ENCODE results near the gene HIP1R.
"Not testable (repeated sequence)": the region's sequence is repeated elsewhere in the genome, so short reads cannot be mapped to it uniquely, and the experiment has no call there.

The HIP1R gene, protein sequence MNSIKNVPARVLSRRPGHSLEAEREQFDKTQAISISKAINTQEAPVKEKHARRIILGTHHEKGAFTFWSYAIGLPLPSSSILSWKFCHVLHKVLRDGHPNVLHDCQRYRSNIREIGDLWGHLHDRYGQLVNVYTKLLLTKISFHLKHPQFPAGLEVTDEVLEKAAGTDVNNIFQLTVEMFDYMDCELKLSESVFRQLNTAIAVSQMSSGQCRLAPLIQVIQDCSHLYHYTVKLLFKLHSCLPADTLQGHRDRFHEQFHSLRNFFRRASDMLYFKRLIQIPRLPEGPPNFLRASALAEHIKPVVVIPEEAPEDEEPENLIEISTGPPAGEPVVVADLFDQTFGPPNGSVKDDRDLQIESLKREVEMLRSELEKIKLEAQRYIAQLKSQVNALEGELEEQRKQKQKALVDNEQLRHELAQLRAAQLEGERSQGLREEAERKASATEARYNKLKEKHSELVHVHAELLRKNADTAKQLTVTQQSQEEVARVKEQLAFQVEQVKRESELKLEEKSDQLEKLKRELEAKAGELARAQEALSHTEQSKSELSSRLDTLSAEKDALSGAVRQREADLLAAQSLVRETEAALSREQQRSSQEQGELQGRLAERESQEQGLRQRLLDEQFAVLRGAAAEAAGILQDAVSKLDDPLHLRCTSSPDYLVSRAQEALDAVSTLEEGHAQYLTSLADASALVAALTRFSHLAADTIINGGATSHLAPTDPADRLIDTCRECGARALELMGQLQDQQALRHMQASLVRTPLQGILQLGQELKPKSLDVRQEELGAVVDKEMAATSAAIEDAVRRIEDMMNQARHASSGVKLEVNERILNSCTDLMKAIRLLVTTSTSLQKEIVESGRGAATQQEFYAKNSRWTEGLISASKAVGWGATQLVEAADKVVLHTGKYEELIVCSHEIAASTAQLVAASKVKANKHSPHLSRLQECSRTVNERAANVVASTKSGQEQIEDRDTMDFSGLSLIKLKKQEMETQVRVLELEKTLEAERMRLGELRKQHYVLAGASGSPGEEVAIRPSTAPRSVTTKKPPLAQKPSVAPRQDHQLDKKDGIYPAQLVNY

DNA sequence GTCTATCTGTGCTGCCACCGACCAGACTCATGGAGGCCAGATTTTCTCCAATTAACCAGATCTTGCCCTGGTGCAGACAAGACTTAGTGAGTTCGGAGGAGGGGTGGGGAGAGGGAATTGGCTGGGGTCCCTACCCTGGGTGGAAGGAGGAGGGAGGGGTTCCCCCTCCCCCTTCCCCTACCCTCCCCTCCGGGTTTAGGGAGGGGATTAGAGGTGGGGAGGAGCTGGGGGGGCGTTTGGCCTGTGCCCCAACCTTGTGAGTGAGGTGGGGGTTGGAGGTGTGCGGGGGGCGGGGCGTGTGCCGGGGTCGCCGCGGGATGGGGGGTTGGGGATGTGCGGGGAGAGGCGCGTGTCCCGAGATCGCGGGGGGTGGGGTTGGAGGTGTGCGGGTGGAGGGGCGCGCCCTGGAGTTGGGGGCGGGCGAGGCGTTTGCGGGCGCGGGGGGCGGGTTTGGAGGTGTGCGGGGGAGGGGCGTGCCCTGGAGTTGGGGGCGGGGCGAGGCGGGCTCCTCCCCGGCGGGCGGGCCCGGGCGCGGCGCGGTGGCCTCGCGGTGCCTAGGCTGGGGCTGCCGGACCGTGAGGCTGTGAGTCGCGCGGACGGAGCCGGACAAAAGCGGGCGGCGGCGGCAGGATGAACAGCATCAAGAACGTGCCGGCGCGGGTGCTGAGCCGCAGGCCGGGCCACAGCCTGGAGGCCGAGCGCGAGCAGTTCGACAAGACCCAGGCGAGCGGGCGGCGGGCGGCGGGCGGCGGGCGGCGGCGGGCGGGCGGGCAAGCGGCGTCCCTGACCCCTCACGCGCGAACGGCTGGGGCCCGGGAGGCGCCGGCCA lies at the start of gene HIP1R:
Gene HIP1R, plus strand, starts transcription at position 537 of the 829 bp plus-strand sequence. Its CDS starts 94 bp downstream, at position 631.
- no peak for DNase-seq

DNA sequence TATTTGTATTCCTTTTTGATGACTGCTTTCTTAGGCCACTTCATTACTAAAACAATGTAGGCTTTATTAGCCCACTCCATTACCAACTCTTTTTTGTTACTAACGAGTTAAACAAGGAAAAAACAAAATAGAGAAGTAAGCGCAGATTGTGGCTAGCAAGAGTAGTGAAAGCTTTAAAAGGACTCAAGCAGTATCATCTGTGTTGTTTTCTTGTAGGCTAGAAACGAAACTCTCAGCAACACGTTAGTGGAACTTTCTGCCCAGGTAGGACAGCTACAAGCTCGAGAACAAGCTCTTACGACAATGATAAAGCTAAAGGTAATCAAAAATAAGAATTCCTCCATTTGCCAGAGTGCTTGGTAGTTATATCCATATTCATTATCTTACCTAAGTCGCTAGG lies 49.8 kb upstream of the HIP1R start:
- no peak for DNase-seq

DNA sequence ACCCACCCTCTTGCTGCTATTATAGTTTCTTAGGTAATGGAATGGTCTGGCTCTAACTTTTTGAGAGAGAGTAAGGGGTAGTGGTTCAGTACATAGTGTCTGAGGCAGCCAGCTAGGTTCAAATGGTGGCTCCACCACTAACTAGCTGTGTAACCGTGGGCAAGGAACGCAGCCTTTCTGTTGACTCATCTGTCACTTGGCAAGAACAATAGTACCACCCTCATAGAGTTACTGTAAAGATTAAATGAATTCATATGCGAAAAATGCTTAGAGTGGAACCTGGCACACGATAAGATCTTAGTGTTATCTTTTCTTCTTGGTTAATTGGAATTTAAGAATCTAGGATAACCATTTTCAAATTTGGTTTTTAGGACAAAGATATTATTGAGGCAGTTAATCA lies 46.9 kb upstream of the HIP1R start:
- DNase-seq: no peak

DNA sequence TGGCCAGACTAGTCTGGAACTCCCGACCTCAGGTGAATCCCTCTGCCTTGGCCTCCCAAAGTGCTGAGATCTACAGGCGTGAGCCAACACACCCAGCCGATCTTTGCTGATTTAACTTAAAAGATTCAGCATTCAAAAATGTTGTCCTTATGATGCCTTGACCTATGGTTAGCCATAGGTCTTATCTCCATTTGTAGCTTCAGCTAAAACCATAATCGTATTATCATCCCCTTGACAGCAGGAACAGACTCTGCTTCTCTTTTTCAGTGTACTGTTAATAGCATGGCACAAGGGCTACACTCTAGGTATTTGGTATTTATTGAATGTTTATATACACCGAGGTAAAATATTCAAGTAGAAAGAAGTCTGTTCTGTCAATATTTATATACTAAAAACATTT lies 45.6 kb upstream of the HIP1R start:
- DNase-seq: no peak

DNA sequence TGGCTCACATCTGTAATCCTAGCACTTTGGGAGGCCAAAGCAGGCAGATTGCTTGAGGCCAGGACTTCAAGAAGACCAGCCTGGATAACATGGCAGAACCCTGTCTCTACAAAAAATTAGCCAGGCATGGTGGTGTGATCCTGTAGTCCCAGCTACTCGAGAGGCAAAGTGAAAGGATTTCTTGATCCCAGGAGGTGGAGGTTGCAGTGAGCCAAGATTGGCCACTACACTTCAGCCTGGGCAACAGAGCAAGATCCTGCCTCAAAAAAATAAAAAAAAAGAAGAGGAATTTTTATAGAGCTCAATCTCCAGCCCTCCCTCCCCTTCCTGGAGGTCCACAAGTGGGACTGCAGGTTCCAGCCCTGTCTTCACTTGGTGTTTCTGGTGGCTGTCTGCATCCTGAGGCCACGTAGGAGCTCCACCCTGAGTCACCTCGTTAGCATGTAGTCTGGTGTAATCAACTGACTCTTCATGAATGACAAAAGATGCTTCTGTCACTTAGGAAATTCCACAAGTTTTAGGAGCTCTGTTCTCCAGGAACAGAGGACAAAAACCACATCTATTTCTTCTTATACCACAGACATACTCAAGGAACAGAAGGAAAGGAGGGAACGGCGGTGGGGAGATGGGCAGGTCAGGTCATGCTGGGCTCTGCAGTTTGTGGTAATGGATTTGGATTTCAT lies 44.7 kb upstream of the HIP1R start:
- DNase-seq: no peak

DNA sequence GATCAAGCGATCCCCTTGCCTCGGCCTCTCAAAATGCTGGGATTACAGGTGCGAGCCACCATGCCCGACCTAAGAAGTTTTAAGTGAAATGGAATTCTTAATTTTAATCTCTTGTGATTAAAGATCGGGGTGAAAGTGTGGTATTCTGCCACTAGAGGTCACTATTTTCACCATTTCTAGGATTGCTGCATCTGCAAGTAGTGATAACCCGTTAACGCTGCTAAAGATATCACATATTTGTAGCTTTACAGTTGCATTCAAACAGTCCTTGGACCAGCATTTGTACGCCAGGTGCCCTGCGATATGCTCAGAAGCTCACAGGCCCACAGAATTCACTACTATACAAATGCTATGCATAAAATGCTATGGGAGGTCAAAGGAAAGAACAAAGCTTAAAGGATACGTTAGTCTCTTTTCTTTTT lies 41.6 kb upstream of the HIP1R start:
- DNase-seq: no peak

DNA sequence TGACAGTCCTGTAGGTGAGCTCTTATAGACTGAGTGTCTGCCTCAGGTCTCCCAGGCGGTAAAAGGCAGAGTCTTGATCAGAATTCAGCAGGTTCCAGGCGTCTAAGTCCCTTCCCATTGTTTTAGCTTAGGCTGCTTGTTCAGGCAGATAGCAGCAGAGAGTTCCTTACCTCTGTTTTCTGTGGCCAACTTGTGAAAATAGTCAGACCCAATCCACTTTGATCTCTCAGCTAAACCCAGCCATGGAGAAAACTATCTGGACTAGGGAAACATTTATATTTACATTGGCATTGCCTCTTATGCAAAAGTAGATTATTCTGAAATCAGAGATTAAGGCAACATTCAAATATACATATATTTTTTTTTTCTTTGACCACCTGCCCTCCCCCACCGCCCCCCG lies 39.5 kb upstream of the HIP1R start:
- no peak for DNase-seq

- DNase-seq: no peak
Measured at GRCh38 chr12:122799641-122800243, 35.5 kb upstream of the HIP1R start.

DNA sequence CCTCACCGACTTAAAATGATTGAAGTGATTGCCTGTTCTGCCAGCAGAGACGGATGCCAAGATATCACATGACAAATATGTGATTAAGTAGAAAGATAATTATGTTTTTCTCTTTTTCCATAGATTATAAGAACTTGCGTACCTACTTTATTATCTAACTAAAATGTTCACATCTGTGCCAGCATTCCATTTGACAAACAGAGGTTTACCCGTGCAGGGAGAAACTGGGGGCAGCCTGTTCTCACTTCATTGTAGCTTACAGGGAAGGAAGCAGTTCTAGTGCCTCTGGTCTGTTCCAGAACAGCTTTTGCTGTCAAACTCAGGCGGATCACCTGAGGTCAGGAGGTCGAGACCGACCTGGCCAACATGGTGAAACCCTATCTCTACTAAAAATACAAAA lies 31.3 kb upstream of the HIP1R start:
- no peak for DNase-seq

- not testable (repeated sequence) for DNase-seq
Measured at GRCh38 chr12:122804957-122805356, 30.3 kb upstream of the HIP1R start.

DNA sequence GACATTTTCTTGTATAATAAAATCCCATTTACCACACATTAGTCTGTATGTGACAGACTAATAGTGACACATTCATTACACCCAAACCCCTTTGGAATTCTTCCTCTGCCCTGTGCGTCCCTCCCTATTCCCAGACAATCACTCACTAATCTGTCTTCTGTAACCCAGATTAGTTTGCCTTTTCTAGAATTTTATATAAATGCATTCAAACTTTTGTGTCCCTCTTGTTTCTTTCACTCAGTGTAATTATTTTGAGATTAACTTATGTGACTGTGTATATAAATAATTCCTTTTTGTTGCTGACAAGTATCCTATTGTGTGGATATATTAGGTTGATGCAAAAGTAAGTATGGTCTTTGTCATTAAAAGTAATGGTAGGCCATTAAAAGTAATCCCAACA lies 27.6 kb upstream of the HIP1R start:
- no peak for DNase-seq

DNA sequence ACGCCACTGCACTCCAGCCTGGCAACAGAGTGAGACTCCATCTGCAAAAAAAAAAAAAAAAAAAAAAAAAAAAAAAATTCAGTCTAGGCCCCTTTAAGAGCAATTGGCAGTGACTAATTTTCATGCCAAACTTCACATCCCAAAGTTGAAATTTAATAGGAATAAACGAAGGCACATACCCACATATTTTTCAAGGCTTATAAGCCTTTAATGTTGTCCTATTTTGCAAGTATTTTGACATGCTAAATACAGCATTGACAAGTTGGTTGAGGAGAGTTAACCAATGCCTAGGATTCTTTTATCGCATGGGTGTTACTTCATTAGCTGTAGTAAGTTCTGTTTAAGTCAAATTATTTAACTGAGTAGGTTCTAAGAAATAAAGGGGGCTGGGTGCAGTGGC lies 23.5 kb upstream of the HIP1R start:
- DNase-seq: no peak

DNA sequence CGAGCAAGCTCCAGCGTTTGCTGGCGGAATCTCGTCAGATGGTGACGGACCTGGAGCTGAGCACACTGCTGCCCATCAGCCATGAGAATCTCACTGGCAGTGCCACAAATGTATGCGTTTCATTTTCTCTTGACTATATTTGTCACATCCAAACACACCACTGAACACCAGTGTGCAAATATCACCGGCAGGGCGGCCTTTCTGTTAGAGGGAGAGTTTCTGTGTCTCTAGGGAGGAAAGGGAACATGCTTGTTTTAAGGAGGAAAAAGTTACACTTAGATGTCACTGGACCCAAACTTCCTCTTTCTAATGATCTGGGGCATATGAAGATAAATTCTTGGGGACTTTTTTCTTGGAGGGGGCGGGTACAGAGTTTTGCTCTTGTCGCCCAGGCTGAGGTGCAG lies 21.9 kb upstream of the HIP1R start:
- DNase-seq: no peak

DNA sequence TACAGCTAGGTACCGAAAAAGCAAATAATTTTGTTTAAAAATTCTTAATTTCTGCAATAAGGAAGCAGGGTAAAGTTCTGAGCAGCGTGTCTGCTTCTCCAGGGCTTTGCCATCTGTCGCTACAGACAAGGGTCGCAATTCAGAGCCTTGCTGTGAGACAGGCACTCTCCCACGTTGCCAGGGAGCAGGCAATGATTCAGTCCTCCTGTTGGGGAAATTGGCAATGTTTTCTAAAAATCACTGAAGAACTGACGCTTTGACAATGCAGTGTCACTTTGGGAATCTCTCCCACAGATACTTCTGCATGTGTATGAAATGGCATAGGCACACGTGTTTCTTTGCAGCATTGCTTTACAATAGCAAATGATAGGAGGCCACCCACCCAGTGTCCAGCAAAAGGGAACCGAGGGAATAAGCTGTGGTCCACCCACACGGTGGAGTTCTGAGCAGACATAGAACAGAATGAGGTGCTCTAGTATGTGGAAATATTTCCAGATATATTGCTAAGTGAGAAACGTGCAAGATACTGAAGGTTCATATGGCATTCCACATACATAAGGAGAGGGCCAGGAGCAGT lies 16.0 kb upstream of the HIP1R start:
- DNase-seq: no peak

DNA sequence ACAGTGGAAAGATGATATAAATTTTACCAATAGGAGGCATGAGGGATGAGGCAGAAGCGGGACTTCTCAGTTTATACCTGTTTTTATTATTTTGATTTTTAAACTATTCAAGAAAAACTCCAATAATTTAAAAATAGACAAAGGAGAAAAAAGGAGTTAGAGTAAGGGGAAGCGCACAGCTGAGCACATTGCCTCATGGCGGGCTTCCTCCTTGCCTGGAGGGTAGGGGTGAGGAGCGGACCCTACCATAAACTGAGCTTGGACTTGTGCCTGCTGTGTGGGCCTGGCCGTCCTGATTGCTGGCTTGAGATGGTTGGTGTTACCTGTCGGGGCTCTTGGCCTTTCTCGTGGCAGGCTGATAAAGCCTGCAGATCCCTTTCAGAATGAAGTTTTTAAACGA lies 15.1 kb upstream of the HIP1R start:
- DNase-seq: no peak

- no peak for DNase-seq
Measured at GRCh38 chr12:122820838-122821271, 14.4 kb upstream of the HIP1R start.

GRCh38 chr12:122823429-122823828 lies 11.8 kb upstream of the HIP1R start:
- DNase-seq: no peak

DNA sequence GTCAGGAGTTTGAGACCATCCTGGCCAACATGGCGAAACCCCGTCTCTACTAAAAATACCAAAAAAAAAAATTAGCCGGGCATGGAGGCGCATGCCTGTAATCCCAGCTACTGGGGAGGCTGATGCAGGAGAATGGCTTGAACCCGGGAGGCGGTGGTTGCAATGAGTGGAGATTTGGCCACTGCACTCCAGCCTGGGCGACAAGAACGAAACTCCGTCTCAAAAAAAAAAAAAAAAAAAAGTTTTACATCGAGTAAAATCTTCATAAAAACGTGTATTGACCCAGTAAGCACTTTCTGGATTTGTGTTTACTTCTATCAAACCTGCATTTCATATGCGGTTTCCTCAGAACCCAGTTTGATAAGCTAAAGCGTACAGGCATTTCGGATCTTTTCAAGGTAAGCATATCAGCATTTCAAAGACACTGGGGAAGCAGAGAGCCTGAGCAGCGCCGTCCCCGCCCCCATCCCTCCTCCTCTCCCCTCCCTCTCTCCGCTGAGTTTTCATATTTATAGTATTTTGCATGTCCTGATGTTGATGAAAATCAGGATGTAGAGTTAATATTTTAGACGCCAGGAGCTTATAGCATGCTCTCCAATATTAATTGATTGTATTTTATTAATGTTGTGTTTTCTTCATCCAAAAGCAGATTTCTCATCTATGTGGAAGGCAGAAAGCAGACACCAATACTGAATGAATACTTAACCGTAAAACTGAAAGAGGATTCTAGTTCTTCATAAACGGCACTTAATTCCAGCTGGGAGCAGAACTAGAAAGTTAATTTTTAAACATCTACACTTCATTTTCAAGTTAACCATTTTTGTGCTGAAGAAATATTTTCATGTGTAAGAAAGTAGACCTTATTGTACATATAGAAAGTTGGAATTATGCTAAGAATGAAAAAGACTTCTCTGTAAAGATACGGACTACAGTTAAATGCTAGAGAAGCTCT lies 9.2 kb upstream of the HIP1R start:
- DNase-seq: no peak

- no peak for DNase-seq
Measured at GRCh38 chr12:122827258-122827657, 8.0 kb upstream of the HIP1R start.

Data from NCI-H187 (cell line).